Ishikawa (cell line): ENCODE measurements around the gene ARNT2.

ENCODE experiments used
- CEBPB ChIP-seq: IDR thresholded peaks from 2 replicates; pipeline ENCODE4 v1.6.1; 2012
- CREB1 ChIP-seq: IDR thresholded peaks from 2 replicates; pipeline ENCODE4 v1.6.1; 2012; ENCODE audit warnings: low read depth
- EGR1 ChIP-seq: IDR thresholded peaks from 2 replicates; pipeline ENCODE4 v1.6.1; 2012
- EP300 ChIP-seq: IDR thresholded peaks from 2 replicates; pipeline ENCODE4 v1.6.1; 2012; ENCODE audit warnings: borderline replicate concordance
- FOXM1 ChIP-seq: IDR thresholded peaks from 2 replicates; pipeline ENCODE4 v1.6.1; 2012; ENCODE audit warnings: low read depth, borderline replicate concordance
- NFIC ChIP-seq: IDR thresholded peaks from 2 replicates; pipeline ENCODE4 v1.6.1; 2012
- RAD21 ChIP-seq: IDR thresholded peaks from 2 replicates; pipeline ENCODE4 v1.6.1; 2012; ENCODE audit warnings: low read depth
- TAF1 ChIP-seq: IDR thresholded peaks from 2 replicates; pipeline ENCODE4 v1.6.1; 2012; ENCODE audit warnings: low read depth, mild to moderate bottlenecking
- TCF12 ChIP-seq: IDR thresholded peaks from 2 replicates; pipeline ENCODE4 v1.6.1; 2012; ENCODE audit warnings: low read depth
- TEAD4 ChIP-seq: IDR thresholded peaks from 2 replicates; pipeline ENCODE4 v1.6.1; 2012
- YY1 ChIP-seq: IDR thresholded peaks from 2 replicates; pipeline ENCODE4 v1.6.1; 2012; ENCODE audit warnings: low read depth
- ZBTB7A ChIP-seq: IDR thresholded peaks from 2 replicates; pipeline ENCODE4 v1.6.1; 2012; ENCODE audit warnings: low read depth
- TF ChIP-seq, protein P1 (sequence below): IDR thresholded peaks from 2 replicates; pipeline ENCODE4 v1.6.1; 2012
- TF ChIP-seq, protein P2 (sequence below): IDR thresholded peaks from 2 replicates; pipeline ENCODE4 v1.6.1; 2012; ENCODE audit warnings: low read depth, mild to moderate bottlenecking
- TF ChIP-seq, protein P3 (sequence below): IDR thresholded peaks from 2 replicates; pipeline ENCODE4 v1.6.1; 2012

The ARNT2 gene

DNA sequence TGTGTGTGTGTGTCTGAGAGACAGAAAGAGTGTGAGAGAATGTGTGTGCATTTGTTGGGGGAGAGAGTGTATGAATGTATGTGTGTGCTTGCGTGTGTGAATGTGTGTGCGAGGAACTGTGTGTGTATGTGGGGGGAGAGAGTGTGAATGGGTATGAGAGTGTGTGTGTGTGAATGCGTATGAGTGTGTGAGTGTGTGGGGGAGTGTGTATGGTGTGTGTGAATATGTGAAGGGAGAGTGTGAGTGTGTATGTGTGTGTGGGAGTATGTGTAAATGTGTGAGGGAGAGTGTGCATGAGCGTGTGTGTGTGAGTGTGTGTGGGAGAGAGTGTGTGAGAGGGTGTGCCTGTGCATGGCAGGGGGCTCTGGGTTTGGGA lies 211.2 kb downstream of the ARNT2 start:
- no peak for TF ChIP-seq EP300

DNA sequence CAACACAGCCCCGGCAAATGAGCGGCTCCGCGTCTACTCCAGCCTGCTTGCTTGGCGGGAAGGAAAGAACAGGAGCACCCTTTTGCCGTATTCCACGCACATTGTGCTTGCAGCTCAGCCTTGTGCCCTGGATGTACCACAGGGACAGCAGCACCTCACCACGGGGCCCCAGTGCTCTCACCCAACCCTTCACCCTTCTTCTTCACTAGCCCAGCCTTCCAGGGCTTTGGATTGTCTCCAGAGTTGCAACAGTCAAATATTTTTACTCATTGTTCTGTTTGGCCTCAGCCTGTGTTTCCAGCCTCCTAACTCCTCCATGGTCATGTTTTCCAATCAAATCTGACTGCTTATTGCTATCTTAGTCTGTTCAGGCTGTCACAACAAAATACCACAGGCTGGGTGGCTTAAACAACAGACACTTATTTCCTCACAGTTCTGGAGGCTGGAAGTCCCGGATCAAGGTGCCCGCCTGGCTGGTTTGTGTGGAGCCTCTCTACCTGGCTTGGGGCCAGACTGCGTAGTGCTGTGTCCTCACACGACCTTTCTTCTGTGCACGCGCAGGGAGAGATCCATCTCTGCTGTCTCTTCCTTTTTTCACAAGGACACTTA lies 211.7 kb downstream of the ARNT2 start:
- TF ChIP-seq TCF12 (no peak), NFIC (peak; percentile 80)

DNA sequence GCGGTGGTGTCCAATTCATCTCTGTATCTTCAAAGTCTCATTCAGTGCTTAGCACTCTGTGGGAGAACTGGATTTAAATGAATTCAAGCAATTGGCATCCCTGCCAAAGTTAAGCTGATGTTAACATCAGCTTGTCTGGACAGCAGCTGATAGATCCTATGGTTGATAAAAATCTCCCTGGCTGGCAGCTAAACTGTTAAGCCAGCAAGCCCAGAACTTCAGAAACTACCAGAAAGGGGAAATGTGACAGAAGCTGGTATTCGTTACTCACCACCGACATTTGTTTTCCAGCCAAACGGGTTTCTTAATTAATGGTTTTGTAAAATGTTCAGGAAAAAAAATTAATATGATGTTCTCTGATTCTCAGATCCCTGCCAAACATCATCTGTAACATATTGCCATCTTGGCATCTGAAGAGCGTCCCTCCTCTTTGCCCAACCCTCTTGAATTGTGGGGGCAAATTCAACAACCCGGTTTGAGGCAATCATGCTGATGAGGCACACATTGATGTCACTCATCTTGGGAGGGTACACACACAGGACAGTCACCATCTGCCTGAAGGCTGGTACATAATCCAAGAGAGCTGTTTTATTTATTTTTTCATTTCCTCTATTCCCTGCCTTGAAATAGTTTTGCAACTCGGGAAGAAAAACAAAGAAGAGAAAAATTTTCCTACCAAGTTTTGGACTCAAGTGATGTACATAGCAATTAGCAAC lies 214.7 kb downstream of the ARNT2 start:
- TF ChIP-seq, protein P1, sequence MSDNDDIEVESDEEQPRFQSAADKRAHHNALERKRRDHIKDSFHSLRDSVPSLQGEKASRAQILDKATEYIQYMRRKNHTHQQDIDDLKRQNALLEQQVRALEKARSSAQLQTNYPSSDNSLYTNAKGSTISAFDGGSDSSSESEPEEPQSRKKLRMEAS = no peak
- TF ChIP-seq, protein P2, sequence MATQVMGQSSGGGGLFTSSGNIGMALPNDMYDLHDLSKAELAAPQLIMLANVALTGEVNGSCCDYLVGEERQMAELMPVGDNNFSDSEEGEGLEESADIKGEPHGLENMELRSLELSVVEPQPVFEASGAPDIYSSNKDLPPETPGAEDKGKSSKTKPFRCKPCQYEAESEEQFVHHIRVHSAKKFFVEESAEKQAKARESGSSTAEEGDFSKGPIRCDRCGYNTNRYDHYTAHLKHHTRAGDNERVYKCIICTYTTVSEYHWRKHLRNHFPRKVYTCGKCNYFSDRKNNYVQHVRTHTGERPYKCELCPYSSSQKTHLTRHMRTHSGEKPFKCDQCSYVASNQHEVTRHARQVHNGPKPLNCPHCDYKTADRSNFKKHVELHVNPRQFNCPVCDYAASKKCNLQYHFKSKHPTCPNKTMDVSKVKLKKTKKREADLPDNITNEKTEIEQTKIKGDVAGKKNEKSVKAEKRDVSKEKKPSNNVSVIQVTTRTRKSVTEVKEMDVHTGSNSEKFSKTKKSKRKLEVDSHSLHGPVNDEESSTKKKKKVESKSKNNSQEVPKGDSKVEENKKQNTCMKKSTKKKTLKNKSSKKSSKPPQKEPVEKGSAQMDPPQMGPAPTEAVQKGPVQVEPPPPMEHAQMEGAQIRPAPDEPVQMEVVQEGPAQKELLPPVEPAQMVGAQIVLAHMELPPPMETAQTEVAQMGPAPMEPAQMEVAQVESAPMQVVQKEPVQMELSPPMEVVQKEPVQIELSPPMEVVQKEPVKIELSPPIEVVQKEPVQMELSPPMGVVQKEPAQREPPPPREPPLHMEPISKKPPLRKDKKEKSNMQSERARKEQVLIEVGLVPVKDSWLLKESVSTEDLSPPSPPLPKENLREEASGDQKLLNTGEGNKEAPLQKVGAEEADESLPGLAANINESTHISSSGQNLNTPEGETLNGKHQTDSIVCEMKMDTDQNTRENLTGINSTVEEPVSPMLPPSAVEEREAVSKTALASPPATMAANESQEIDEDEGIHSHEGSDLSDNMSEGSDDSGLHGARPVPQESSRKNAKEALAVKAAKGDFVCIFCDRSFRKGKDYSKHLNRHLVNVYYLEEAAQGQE = no peak
- TF ChIP-seq RAD21 (no peak), EGR1 (no peak), YY1 (no peak), FOXM1 (no peak), CEBPB (no peak), EP300 (no peak), TEAD4 (no peak), NFIC (no peak), ZBTB7A (no peak), TAF1 (no peak), CREB1 (no peak), TCF12 (no peak)
- TF ChIP-seq, protein P3, sequence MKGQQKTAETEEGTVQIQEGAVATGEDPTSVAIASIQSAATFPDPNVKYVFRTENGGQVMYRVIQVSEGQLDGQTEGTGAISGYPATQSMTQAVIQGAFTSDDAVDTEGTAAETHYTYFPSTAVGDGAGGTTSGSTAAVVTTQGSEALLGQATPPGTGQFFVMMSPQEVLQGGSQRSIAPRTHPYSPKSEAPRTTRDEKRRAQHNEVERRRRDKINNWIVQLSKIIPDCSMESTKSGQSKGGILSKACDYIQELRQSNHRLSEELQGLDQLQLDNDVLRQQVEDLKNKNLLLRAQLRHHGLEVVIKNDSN = no peak

DNA sequence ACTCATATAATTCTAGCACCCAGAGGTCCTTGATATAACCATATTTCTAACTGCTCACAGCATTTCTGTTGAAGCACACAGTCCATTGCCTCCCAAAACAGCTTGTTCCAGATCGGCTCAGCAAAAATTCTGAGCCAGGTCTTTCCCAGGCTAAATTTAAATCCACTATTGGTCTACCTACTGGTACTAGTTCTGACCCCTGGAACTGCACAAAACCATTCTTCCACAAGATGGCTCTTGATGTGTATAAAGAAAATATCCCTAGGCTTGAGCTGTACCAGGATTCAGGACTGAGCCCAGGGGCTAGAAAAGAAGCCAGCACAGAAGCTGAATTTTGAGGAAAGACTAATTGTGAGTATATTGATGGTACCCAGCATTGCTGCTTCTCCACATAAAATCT lies 215.5 kb downstream of the ARNT2 start:
- TF ChIP-seq TCF12 (no peak), RAD21 (peak; percentile 44; the same call in 1 of the 2 replicates), EGR1 (no peak), FOXM1 (no peak), ZBTB7A (no peak)

DNA sequence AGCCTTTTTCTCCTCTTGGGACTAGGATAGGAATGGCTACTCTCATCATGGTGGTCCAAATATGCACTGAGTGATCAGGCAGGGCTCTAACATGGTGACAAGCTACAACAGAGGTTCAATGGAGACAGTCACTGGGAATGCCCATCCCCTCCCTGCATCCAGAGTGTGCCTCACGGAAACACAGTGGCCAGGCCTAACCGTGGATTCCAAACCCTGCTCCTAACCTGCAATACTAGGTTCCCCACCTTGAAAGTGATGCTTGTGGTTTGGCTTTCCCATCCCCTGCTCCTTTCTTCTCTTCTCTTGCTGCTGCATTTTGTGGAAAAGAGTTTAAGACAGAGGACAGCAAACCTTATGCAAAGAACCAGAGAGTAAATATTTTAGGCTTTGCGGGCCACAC lies 216.0 kb downstream of the ARNT2 start:
- TF ChIP-seq ZBTB7A (no peak), CEBPB (no peak), TEAD4 (no peak), EGR1 (no peak), CREB1 (no peak), EP300 (no peak), RAD21 (no peak), YY1 (no peak), TAF1 (no peak), FOXM1 (no peak)
- TF ChIP-seq, protein P3 = no peak
- TF ChIP-seq, protein P1 = no peak
- TF ChIP-seq, protein P2 = no peak

DNA sequence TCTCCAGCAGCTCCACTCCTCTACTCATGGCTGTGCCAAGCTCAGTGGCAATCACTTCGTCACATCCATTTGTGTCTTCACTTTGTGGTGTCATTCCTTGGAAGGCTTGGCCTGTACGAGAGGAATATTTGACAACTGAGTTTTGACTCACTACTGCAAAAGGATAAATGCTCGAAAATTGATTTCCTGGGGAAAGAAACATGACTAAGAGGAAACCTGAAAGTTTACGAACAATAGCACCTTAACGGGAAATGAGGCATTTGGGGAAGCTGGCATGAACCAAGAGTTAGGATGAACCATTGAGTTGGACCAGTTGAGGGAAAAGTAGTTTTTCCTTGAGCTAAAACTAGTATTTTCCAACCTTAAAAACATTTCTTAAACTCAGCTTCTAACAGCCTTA lies 216.7 kb downstream of the ARNT2 start:
- TF ChIP-seq CEBPB = no peak
- TF ChIP-seq NFIC = no peak
- TF ChIP-seq EP300 = no peak
- TF ChIP-seq RAD21 = no peak
- TF ChIP-seq TEAD4 = no peak
- TF ChIP-seq CREB1 = no peak
- TF ChIP-seq, protein P2 = no peak
- TF ChIP-seq EGR1 = no peak
- TF ChIP-seq FOXM1 = no peak
- TF ChIP-seq, protein P3 = no peak
- TF ChIP-seq TAF1 = no peak
- TF ChIP-seq, protein P1 = no peak
- no peak for TF ChIP-seq YY1
- no peak for TF ChIP-seq ZBTB7A
- TF ChIP-seq TCF12 = no peak
